ENCODE results near the gene PER2. TPM values are rescaled to one million over a fixed set of nuclear protein-coding genes. Genes with fewer than 3 reads are reported as not detected.
A peak's percentile ranks its signal among the peaks of the same experiment; 100 is the strongest.

Gene PER2
- total RNA-seq, 4 donors from 2014 or later, result 15.6 to 65.2 (median 38.2) TPM

DNA sequence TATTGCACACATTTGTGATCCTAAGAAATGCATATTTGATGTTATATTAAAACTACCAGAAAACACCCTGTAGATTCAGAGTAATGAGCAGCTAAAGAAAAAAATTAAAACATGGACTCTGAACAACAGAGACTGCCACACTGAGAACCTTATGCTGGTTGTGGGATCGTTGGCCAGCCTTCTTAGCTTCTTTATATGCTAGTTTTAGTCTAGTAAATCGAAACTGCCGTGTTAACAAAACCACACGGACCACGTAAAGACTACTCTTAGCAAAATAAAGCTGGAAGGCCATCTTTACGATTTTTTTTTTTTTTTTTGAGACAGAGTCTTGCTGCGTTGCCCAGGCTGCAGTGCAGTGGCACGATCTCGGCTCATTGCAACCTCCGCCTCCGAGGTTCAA is 22.8 kb downstream of the PER2 start:
- DNase-seq, result no peak
- Histone ChIP-seq H3K4me1 (peaks cover 0 to 21% (median 7%) of the 10 kb centered on the region in 4 donors), H3K27ac (no peak overlapping the region), H3K9me3 (no peaks in the 10 kb centered on the region), H3K36me3 (peaks cover 0 to 77% (median 0%) of the 10 kb centered on the region in 3 donors), H3K4me3 (no peak overlapping the region), H3K27me3 (no peaks in the 10 kb centered on the region)
- TF ChIP-seq CTCF (IDR thresholded peaks at IDR 0.05) (no peak), POLR2A (IDR thresholded peaks at IDR 0.05) (no peak)

- TF ChIP-seq POLR2A (IDR thresholded peaks at IDR 0.05) (no peak), CTCF (IDR thresholded peaks at IDR 0.05) (no peak)
- Histone ChIP-seq H3K27me3 (no peaks in the 10 kb centered on the region), H3K4me1 (peaks cover 0 to 21% (median 7%) of the 10 kb centered on the region in 4 donors), H3K9me3 (no peaks in the 10 kb centered on the region), H3K36me3 (peaks cover 0 to 85% (median 0%) of the 10 kb centered on the region in 3 donors), H3K27ac (peak overlapping the region in 2 of 4 donors; percentile 68 to 78), H3K4me3 (no peak overlapping the region)
- DNase-seq, result no peak
Measured at GRCh38 chr2:238264072-238264460, 24.3 kb downstream of the PER2 start.

DNA sequence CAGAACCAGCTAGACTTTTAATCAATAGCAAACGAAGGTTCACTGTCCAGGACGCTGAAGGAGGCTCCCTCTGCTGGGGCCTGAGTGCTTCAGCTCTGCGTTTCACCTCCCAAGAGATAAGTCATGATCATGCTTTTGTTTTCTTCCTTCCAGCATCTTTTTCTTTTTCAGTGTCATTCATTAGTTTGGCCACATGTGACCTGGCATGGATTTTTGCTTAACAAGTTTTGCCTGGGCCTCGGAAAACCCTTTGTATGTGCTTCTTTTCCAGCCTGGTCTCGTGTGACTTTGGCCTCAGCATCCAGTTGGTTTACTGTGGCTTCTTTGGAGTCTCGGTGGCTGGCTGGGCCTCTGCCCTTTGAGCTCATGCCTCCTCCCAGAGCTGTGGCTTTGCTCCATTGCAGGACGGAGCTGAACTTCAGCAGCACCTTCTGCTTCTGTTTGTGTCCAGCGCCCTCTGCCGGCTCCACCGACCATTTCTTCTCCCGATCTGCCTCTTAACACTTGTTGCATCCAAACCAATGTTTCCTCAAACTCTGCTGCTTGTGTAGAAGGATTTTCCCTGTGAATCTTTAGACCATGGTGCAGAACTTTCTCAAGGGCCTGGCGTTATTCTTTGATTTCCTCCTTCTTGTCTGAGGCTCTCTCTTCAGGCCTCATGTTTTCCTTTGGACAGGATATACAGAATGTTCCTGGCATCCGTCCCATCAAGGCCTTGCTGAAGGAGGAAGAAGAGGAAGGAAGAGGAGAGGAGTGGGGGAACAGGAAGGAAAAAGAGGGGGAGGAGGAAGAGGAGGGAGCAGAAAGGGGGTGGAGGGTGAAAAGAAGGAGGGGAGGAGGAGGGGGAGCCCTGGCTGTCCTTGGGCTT is 25.0 kb downstream of the PER2 start:
- Histone ChIP-seq H3K9me3 (no peaks in the 10 kb centered on the region), H3K4me1 (peaks cover 0 to 21% (median 7%) of the 10 kb centered on the region in 4 donors), H3K4me3 (no peak overlapping the region), H3K27ac (peak overlapping the region in 3 of 4 donors; percentile 20 to 78 (median 68)), H3K27me3 (no peaks in the 10 kb centered on the region), H3K36me3 (peaks cover 0 to 86% (median 0%) of the 10 kb centered on the region in 3 donors)
- DNase-seq, result peak; percentile 78 to 95 (median 95)
- no peak for TF ChIP-seq POLR2A (IDR thresholded peaks at IDR 0.05)
- peak; percentile 59 to 91 (median 84) for TF ChIP-seq CTCF (IDR thresholded peaks at IDR 0.05)

DNA sequence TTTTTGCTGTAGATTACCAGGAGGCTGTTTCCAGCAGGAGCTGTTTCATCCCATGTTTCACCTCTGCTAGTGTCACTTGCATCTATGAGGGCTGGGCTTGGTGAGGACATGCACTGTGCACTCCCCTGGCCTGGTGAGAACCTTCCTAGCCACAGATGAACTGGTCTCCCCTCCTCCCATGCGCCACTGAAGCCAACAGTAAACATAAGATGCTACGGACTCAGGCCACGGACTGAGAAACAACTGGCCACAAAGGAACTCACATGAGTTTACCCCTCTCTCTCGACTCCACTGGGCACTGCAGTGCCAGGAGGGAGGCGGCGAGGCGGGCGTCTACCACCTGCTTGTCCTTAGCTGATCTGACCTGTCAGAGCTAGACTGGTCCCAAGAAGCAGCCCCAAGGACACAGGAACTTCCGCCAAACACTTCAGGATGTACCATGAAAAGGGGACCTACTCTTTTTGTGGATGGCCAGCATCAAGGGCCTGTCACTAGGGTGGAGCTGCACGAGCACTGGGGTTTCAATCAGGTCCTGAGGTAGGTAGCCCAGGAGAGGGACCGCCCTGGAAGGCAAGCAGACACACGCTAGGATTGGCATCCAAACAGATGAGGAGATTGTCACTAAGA is 25.8 kb downstream of the PER2 start:
- Histone ChIP-seq H3K27me3 (no peaks in the 10 kb centered on the region), H3K4me3 (no peak overlapping the region), H3K9me3 (no peaks in the 10 kb centered on the region), H3K4me1 (peaks cover 0 to 21% (median 7%) of the 10 kb centered on the region in 4 donors), H3K36me3 (peaks cover 0 to 86% (median 0%) of the 10 kb centered on the region in 3 donors), H3K27ac (peak overlapping the region in 3 of 4 donors; percentile 20 to 78 (median 68))
- TF ChIP-seq CTCF (IDR thresholded peaks at IDR 0.05) (no peak), POLR2A (IDR thresholded peaks at IDR 0.05) (no peak)
- DNase-seq, result no peak

DNA sequence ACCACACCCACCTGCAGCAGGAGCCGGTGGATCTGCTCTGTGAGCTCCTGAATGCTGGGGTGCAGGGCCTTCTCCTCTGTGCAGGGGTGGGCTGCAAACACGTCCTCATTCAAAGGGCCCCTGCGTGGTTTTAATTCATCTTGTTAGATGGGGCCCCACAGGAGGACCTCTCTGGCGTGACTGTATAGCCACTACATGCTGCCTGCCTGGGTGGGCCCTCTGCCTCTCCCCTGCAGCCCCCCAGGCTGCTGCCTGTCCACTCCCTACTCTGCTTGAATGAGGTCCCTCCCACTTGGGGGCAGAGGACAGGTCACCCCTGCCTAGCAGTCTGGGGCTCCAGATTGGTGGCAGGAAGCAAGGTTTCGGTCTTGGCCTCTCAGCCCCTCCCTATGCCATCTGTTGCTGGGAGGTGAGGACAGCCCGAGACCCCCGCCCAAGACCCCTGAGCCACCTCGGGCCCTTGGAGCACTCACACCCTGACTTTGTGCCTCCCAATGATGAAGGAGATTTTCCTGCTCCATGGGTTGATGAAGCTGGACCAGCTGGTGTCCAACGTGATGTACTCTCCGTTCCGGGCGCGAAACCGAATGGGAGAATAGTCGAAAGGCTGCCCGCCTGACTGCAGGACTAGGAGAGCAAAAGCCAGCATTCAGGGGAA is 26.6 kb downstream of the PER2 start:
- Histone ChIP-seq H3K4me3 (no peak overlapping the region), H3K27ac (peak overlapping the region in 1 of 4 donors; percentile 78), H3K9me3 (no peaks in the 10 kb centered on the region), H3K27me3 (no peaks in the 10 kb centered on the region), H3K36me3 (peaks cover 0 to 85% (median 0%) of the 10 kb centered on the region in 3 donors), H3K4me1 (peaks cover 0 to 21% (median 7%) of the 10 kb centered on the region in 4 donors)
- DNase-seq, result no peak
- TF ChIP-seq POLR2A (IDR thresholded peaks at IDR 0.05), result no peak
- no peak for TF ChIP-seq CTCF (IDR thresholded peaks at IDR 0.05)
